ENCODE data around the gene FKBP8.
"Not testable (repeated sequence)": the region's sequence is repeated elsewhere in the genome, so short reads cannot be mapped to it uniquely, and the experiment has no call there.

DNA sequence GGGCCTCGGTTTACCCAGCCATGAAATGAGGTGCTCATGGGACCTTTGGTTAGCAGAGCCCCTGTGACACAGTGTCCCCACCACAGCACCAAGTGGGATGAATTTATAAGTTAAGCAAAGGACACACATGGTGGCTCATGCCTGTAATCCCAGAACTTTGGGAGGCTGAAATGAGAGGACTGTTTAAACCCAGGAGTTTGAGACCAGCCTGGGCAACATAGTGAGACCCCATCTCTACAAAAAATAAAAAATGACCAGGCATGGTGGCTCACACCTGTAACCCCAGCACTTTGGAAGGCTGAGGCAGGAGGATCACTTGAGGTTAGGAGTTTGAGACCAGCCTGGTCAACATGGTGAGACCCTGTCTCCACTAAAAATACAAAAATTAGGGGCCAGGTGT is 3.2 kb downstream of the FKBP8 start:
- not testable (repeated sequence) for TF ChIP-seq CTCF (IDR thresholded peaks at IDR 0.05); POLR2AphosphoS5 (IDR thresholded peaks at IDR 0.05; ENCODE audit: low read depth, low read length)
